NT2/D1 (cell line): ENCODE measurements around the gene ZNF714.

Source experiments
- DNase-seq: peaks from one replicate; pipeline ENCODE4 v3.0.0-alpha.2; 2011; ENCODE audit warnings: low read depth, low spot score
- H3K27me3 ChIP-seq: 2 replicates; pipeline ENCODE4 v1.6.0; 2011; ENCODE audit warnings: mild to moderate bottlenecking; ENCODE audit not compliant: insufficient read length, insufficient read depth
- H3K36me3 ChIP-seq: 2 replicates; pipeline ENCODE4 v1.6.1; 2011; ENCODE audit warnings: mild to moderate bottlenecking, low read length, mixed read lengths; ENCODE audit not compliant: insufficient read depth, insufficient read length
- H3K4me1 ChIP-seq: 2 replicates; pipeline ENCODE4 v1.5.1; 2011; ENCODE audit not compliant: insufficient read depth, insufficient read length
- H3K4me3 ChIP-seq: 2 replicates; pipeline ENCODE4 v1.5.1; 2011; ENCODE audit warnings: low read depth; ENCODE audit not compliant: insufficient read length
- H3K9ac ChIP-seq: 2 replicates; pipeline ENCODE4 v1.6.0; 2011; ENCODE audit warnings: low read depth; ENCODE audit not compliant: insufficient read length
- H3K9me3 ChIP-seq: 2 replicates; pipeline ENCODE4 v1.5.1; 2011; ENCODE audit warnings: mild to moderate bottlenecking, low read length; ENCODE audit not compliant: insufficient read depth
- SUZ12 ChIP-seq: IDR thresholded peaks from 2 replicates; pipeline ENCODE4 v1.6.1; 2011; ENCODE audit not compliant: insufficient read length, insufficient read depth; ENCODE audit errors: extremely low read depth
- YY1 ChIP-seq: IDR thresholded peaks from 2 replicates; pipeline ENCODE4 v1.6.1; 2011; ENCODE audit not compliant: insufficient read length, insufficient read depth
- ZNF274 ChIP-seq: IDR thresholded peaks from 2 replicates; pipeline ENCODE4 v1.6.1; 2011; ENCODE audit warnings: mild to moderate bottlenecking, low read depth, low read length

Gene ZNF714

DNA sequence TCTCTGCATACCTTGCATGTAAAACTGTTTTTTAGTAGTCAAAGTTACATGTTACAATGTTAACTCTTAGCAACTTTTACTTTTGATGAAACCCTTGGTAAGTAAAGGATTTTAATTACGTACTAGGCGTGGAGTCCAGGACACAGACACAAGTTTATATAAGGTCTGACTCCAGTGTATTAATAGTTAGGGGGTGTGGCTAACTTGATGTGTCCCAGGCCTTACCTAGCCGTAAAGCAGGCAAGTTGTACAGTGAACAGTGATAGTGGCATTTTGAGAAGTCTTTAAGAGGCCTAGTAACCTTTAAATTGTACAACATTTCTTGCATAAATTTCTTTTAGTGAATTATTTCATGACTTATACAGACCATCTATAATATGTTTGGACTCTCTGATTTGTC lies 5.9 kb downstream of the ZNF714 start:
- peaks cover 75% of the 10 kb centered on the region for H3K36me3 ChIP-seq
- no peaks in the 10 kb centered on the region for H3K4me1 ChIP-seq
- DNase-seq = no peak
- no peaks in the 10 kb centered on the region for H3K9me3 ChIP-seq
- no peak overlapping the region for H3K4me3 ChIP-seq
- TF ChIP-seq YY1 (no peak), ZNF274 (no peak), SUZ12 (no peak)
- no peaks in the 10 kb centered on the region for H3K27me3 ChIP-seq
- H3K9ac ChIP-seq = no peak overlapping the region

DNA sequence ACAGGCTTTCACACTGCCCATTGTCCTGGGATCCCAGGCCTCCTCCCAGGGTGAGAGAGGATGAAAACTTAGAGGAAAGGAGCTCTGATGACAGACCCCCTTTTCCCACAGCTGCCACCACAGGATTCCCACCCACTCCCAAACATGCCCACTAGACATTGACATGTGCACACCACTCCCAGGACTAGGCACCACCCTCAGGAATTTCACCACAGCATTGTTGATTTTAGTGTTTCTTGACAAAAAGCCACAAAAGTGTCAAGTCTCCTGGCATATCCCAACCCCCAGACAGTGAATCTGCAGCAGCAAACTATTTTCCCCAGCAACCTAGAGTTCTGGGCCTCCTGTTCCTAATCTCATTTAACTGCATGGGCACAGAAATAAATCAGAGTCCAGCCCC lies 10.1 kb downstream of the ZNF714 start:
- Histone ChIP-seq H3K36me3 (peaks cover 66% of the 10 kb centered on the region), H3K4me1 (no peaks in the 10 kb centered on the region)

DNA sequence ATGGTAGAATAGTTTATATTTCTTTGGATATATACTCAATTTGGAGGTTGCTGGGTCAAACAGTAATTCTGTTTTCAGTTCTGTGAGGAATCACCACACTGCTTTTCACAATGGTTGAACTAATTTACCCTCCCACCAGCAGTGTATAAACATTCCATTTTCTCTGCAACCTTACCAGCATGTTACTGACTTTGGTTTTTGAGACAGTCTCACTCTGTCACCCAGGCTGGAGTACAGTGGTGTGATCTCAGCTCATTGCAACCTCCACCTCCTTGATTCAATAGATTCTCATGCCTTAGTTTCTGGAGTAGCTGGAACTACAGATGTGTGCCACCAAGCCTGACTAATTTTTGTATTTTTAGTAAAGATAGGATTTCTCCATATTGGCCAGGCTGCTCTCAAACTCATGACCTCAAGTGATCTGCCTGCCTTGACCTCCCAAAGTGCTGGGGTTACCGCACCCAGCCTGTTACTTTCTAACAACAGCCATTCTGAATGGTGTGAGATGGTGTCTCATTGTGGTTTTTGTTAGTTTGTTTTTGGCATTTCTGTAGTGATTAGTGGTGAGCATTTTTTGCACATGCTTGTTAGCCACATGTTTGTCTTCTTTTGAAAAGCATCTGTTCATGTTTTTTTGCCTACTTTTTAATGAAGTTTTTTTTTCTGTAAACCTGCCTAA lies 12.5 kb downstream of the ZNF714 start:
- Histone ChIP-seq H3K36me3 (peaks cover 63% of the 10 kb centered on the region), H3K4me3 (no peak overlapping the region), H3K9me3 (no peaks in the 10 kb centered on the region), H3K9ac (no peak overlapping the region), H3K27me3 (no peaks in the 10 kb centered on the region), H3K4me1 (no peaks in the 10 kb centered on the region)
- TF ChIP-seq YY1 = no peak
- no peak for DNase-seq

More for the DNA sequence above, 10.1 kb downstream of the ZNF714 start:
- H3K27me3 ChIP-seq = no peaks in the 10 kb centered on the region
- H3K9me3 ChIP-seq = no peaks in the 10 kb centered on the region
- no peak overlapping the region for H3K9ac ChIP-seq
- TF ChIP-seq SUZ12 (no peak), YY1 (no peak), ZNF274 (no peak)
- DNase-seq = no peak
- H3K4me3 ChIP-seq = no peak overlapping the region

DNA sequence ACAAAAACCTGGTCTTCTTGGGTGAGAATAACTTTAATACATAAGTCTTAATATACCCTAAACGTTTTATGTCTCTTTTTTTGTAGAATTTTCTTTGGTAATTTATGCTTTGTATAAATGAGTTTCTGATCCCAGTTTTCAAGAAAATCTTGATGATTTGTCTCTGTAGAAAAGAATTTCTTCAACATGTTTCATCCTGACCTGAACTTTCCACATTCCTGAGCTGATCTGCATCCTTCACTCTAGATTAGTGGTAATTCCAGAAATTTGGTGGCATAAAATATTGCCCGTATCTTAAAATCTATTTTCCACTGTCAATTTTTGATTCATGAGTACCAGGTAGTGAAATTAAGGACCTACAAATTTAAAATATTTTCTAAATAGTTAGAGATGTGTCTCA lies 16.3 kb downstream of the ZNF714 start:
- Histone ChIP-seq H3K27me3 (no peaks in the 10 kb centered on the region), H3K36me3 (peaks cover 79% of the 10 kb centered on the region), H3K9me3 (no peaks in the 10 kb centered on the region), H3K4me1 (no peaks in the 10 kb centered on the region), H3K4me3 (no peak overlapping the region), H3K9ac (no peak overlapping the region)
- TF ChIP-seq YY1 (no peak), SUZ12 (no peak), ZNF274 (no peak)
- no peak for DNase-seq

DNA sequence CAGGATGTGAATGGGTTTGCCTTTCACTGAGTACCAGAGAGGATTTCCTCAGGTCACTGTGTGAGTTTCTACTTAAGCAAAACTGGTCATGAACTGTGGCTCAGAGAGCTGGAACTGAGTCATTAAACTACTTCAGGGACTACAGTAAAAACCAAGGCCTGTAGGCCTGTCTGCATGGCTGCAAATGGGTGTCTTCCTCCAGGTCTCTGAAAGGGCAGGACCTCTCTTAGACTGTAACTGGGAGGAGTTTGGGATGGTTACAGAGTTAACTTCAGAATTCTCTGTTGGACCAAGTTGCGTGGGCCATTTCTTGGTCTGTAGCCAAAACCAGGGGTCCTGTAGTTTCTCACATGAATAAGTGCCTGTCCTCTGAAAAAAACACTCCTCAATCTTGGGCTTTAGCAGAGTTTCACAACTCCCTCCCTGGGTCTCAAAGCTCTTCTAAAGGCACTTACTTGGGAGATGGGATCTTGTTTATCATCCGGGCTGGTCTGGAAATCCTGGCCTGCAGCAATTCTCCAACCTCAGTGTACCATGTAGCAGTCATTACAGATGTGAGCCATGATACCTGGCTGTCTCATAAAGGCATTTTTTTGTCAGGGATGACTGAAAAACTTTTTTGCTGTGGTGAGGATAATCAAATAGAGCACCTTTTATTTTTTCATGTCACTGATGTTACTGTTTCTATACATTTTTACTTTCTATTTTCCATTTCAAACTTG lies 19.7 kb downstream of the ZNF714 start:
- H3K9ac ChIP-seq = no peak overlapping the region
- no peaks in the 10 kb centered on the region for H3K27me3 ChIP-seq
- H3K9me3 ChIP-seq = no peaks in the 10 kb centered on the region
- TF ChIP-seq SUZ12 (no peak), YY1 (no peak), ZNF274 (no peak)
- no peak for DNase-seq
- H3K4me3 ChIP-seq = no peak overlapping the region
- peaks cover 78% of the 10 kb centered on the region for H3K36me3 ChIP-seq
- no peaks in the 10 kb centered on the region for H3K4me1 ChIP-seq

DNA sequence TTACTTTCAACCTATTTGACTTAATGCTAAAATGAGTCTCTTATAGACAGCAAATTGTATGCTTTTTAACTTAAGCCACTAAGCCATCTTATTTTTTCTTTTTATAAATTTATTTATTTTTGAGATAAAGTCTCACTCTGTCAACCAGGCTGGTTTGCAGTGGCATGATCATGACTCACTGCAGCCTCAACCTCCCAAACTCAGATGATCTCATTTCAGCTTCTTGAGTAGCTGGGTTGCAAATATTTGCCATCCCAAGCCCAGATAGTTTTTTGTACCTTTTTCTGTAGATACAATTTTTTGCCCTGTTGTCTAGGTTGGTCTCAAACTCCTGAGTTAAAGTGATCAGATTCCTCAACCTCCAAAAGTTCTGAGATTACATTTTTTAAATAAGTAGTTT lies 27.1 kb downstream of the ZNF714 start:
- Histone ChIP-seq H3K4me1 (no peaks in the 10 kb centered on the region), H3K27me3 (no peaks in the 10 kb centered on the region), H3K4me3 (no peak overlapping the region), H3K9ac (no peak overlapping the region), H3K9me3 (no peaks in the 10 kb centered on the region; the same call in none of the 2 replicates), H3K36me3 (peaks cover 61% of the 10 kb centered on the region)
- no peak for DNase-seq
- TF ChIP-seq SUZ12 (no peak), ZNF274 (no peak), YY1 (no peak)

DNA sequence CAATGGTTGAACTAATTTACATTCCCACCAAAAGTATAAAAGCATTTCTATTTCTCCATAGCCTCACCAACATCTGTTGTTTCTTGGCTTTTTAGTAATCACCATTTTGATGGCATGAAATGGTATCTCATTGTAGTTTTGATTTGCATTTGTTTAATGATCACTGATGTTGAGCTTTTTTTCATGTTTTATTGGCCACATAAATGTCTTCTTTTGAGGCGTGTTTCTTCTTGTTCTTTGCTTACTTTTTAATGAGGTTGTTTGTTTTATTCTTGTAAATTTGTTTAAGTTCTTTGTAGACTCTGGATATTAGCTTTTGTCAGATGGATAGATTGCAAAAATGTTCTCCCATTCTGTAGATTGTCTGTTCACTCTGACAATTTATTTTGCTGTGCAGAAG lies 28.2 kb downstream of the ZNF714 start:
- H3K9me3 ChIP-seq = peaks cover under 1% of the 10 kb centered on the region
- H3K9ac ChIP-seq = no peak overlapping the region
- no peaks in the 10 kb centered on the region for H3K4me1 ChIP-seq
- H3K36me3 ChIP-seq = peaks cover 57% of the 10 kb centered on the region
- TF ChIP-seq SUZ12 (no peak), YY1 (no peak)
- no peak for DNase-seq
- no peak overlapping the region for H3K4me3 ChIP-seq
- H3K27me3 ChIP-seq = no peaks in the 10 kb centered on the region
